DMS 273 treated with DMSO at 0.1 percent for 48 hours (cell line): ENCODE results near the gene HNRNPUL2.
"Not testable (repeated sequence)": the region's sequence is repeated elsewhere in the genome, so short reads cannot be mapped to it uniquely, and the experiment has no call there.

ENCODE experiments used
- DNase-seq: peaks from one replicate; lab custom pipeline; 2025; lab: John Stamatoyannopoulos, UW

HNRNPUL2 gene

DNA sequence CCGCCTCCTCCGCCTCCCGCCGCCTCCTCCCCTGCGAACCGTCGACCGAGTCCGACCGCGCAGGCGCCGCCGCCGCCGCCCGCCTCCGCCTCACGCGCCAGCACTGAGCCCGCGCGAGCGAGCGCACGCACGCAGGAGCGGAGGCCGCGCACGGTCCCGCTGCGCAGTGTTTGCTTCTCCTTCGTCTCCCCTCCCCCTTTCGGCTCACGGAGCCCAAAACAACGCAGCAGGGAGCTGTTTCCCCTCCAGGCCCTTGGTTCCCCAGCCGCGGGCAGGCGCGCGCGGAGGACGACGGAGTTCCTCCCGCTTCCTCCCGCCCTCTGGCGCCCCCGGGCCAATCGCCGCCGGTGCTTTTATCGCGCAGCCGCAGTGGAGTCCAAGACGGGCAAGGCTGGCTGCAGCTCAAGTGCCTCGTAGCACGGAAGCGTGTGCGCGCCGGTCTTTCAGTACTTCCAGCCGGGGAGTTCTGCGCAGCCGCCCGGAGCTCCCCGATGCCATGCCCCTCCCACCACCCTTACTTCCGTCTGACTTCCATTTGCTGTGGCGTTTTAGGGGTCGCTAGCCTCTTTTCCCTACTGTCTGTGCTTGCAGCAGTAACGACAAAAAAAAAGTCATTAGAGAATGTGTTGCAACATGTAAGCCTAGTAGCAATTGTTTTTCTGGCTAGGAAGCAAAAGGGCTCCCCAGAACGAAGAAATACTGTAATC lies at the start of gene HNRNPUL2:
HNRNPUL2 (minus strand) TSS at position 293 of the 707 bp plus-strand sequence. CDS start 301 bp downstream, outside the sequence.
- peak; percentile 94 for DNase-seq

DNA sequence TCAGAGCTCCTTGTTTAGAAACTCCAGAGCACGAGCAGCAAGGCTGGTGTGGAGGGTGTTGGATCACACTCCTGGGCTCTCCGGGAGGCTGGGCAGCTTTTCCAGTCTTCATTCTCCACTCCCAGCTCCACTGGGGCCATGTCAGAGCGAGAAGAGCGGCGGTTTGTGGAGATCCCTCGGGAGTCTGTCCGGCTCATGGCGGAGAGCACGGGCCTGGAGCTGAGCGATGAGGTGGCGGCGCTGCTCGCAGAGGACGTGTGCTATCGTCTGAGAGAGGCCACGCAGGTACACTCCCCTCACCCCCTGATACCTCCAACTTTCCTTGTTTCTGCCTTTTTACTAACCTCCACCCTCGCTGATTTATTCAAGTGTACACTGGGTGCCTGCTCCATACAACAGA lies 48.4 kb upstream of the HNRNPUL2 start:
- no peak for DNase-seq

DNA sequence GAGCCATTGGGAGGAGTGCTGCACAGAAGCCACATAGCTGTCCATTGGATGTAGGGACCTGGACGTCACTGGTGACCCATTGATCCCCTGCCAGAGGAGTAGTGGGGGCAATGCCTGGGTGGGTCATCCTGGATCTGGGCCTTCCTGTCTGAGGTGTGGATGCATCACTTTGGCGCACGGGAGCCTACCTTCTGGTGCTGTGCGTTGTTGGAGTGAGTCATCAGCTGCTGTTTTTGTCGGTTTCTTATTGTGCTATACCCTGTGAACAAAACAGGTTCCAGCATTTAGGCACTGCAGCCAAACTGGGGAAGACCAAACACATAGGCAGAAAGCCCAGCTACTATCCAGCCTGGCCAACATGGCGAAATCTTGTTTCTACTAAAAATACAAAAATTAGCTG lies 47.1 kb upstream of the HNRNPUL2 start:
- DNase-seq = no peak

DNA sequence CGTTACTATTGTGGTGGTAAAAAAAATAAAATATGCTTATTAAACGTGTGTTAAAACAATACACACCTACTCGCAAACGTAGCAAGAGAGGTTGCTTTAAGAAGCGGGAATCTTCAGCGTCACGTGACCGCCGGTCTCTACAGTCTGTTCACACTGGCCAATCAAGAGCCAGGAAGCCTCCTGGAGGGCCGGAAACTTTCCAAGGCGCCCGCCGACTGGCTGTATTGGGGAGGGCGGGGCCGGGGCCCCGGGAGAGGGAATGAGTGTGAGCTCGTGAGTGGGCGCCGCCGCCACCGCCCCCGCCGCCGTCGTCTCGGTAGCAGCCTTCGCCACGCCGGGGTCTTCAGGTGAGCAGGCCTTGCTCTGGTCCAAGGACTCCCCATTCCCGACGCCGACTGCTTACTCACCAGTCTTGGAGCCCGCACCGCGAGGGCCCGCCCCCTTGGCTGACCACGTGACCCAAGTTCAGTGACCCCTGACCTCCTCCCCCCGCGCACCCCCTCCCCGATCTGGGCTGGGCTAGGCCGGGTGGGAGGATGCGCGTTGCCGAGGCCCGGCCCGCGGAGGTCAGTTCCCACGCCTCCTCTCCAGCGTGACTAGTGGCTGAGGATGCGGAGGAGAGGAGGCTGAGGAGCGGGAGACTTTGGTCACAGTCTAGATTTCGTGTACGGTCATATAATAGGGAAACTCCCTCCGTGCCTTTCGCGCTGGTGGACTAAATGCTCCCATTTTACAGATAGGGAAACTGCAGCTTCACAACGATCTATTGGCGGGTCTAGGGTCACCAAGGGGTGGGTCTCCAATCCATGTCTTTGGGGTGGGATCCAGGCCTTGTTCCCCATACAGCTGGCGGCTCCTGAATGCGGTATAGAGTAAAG lies 44.1 kb upstream of the HNRNPUL2 start, which contains the start of gene TAF6L:
TAF6L (plus strand) TSS at position 253 of the 878 bp plus-strand sequence. CDS start 4,388 bp downstream, outside the sequence.
- DNase-seq = peak; percentile 91

DNA sequence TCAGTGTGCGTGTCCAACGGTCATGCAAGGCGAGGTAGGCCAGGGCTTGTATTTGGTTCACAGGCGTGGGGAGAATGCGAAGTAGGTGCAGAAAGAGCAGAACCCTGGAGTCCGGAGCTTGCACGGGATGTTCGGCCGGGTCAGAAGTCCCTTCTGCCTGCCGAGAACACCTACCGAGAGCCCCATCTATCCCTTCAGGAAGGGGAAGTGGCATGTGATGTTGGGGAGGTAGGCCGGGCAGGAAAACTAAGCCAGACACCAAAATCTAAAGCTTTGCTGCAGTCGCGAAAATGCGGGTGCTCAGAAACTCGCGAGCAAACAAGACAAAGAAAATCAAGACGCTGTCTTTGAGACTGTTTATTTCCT lies 43.5 kb upstream of the HNRNPUL2 start:
- no peak for DNase-seq

DNA sequence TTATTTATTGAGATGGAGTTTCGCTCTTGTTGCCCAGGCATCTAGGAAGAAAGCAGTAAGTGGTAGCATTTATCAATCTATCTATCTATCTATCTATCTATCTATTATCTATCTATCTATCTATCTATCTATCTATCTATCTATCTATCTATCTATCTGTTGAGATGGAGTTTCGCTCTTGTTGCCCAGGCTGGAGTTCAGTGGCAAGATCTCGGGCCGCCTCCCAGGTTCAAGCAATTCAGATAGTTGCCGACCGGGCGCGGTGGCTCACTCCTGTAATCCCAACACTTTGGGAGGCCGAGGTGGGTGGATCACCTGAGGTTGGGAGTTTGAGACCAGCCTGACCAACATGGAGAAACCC lies 33.6 kb upstream of the HNRNPUL2 start:
- not testable (repeated sequence) for DNase-seq

DNA sequence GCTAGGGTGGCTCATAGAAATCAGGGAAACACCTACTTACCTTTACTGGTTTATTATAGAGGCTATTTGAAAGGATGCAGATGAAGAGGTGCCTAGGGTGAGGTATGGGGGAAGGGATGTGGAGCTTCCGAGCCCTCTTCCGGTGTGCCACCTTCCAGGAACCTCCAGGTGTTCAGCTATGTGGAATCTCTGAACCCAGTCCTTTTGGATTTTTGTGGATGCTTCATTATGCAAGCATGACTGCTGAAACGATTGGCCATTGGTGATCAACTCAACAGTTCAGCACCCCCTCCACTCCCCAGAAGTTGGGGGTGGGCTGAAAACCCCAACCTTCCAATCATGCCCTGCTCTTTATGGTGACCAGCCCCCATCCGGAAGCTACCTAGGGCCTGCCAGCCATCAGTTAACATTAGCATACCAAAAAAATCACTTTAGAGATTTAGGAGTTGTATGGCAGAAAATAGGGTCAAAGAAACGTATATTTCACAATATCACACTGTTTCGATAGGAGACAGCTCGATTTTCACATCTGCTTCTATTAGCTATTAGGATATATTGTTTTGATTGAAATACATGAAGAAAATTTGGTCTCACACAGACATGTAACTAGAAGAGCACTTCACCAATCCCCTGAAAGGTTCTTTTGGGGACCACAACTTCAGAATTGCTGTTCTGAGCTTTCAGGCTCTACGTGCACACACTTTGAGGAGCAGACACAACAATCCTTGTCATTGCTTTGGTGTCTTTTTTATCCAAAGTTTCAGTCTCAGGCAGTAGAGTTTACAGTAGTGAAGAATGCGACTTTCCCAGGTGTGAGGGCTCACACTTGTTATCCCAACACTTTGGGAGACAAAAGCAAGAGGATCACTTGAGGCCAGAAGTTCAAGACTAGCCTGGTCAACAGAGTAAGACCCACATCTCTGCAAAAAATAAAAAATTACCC lies 30.9 kb upstream of the HNRNPUL2 start:
- no peak for DNase-seq

DNA sequence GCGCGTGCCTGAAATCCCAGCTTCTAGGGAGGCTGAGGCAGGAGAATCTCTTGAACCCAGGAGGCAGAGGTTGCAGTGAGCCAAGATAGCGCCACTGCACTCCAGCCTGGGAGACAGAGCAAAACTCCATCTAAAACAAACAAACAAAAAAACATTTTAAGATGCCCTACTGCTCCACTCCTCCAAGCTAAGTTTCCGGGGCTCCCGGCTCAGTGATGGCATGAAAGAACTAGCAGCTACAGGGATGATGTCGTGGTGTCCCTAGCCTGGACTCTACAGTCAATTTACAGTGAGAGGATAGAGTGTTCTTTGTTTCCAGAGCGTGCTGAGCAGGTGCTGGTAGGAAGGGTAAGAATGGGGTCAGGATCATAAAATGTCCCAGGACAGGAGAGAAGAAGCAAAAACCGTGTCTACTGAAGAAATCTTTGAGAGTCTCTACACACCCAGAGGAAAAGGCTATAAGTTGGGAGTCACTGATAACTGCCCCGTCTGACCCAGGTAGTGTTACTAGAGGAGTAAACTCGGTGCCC lies 27.9 kb upstream of the HNRNPUL2 start:
- DNase-seq = no peak

DNA sequence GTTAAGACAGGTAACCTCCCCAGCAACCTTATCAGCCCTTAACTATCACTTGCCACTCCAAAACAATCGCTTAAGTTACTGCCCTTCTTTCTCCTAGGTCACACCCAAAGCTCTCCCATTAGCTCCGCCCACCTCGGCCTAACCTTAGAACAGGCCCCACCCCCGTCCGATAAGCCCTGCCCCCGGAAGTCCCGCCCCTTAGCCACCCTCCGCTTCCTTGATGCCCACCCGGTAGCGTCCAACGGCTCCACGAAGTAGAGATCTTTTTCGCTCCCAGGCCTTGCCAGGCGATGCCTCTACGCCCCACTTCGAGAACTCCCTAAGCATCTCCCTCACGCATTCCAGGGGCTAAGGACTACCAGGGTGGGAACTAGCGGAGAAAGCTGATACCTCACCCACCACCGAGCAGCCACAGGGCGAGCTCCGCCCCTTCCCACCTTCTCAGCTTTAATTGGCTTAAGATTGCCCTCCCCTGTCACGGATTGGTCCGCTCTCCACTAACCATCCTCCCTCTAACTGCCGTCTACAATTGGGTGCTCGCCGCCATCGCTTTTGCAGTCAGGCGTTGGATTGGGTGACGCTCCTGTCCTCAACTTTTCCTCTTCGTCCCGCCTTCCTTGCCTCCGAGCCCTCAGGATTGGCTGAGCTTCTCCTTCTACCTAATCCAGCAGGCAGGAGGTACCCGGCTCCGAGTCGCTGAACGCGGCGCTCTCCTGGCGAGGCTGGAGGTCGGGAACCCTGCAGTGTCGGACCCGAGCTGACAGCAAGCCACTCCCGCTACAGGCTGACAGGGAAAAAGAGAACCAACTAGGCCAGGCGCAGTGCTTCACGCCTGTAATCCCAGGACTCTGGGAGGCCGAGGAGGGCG lies 26.7 kb upstream of the HNRNPUL2 start, which contains the start of gene ZBTB3:
ZBTB3 (minus strand) TSS at position 425 of the 868 bp plus-strand sequence. CDS start 496 bp downstream, outside the sequence.
- DNase-seq = peak; percentile 98

DNA sequence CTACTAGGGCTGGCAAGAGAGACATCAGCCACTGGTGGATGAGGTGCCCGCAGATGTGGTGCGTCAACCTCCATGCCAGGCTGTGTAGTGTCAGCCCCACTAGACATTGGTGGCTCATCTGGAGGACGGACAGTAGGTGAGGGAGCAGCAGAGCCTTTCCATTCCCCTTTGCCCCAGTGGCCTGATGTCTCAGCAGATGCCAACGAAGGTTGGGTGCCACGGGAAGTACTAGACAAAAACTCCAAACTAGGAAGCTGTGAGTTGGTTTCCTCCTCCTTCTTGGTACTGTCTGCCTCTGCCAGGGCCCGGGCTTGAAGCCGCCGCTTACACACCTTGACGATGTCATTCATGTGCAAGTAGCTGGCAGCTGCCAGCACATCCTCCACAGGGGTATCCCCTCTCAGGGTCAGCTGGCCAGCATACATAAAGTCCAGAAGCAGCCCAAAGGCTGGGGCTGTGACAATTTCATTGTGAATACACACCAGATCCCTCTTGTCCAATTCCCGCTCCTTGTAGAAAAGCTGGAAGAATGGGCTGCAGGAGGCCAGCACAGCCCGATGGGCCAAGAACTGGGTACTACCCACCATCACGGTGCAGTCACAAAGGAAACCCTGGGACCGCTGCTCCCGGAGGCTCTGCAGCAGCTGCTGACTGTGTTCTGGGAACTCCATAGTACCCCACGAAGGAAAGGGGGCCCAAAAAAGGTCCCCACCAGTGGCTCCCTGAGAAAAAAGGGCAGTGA lies 25.9 kb upstream of the HNRNPUL2 start:
- no peak for DNase-seq

DNA sequence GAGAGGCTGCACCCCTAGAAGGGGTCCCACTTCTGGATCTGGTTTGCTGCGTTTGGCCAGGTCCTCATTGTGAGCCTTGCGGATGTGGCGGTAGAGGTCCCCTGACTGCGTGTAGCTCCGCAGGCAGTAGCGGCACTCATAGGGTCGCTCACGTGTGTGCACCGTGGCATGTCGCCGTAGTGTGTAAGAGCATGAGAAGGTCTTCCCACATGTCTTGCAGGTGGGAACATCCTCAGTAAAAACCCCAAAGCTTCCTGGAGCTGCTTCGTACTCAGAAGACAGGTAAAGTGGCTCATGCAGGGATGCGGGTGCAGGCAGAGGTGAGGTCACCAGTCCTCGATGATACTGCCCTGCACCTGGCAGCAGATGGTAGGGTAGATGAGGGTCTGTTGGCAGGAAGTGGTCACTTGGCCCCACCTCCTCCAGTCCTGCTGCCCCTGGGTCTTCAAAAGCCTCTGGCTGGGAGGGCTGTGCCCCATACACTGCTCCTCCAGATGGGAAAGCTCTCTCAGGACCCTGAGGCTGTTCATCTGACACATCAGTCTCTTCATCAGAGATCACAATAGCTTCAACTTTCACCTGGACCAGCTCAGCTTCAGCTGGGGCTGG lies 25.0 kb upstream of the HNRNPUL2 start:
- no peak for DNase-seq

DNA sequence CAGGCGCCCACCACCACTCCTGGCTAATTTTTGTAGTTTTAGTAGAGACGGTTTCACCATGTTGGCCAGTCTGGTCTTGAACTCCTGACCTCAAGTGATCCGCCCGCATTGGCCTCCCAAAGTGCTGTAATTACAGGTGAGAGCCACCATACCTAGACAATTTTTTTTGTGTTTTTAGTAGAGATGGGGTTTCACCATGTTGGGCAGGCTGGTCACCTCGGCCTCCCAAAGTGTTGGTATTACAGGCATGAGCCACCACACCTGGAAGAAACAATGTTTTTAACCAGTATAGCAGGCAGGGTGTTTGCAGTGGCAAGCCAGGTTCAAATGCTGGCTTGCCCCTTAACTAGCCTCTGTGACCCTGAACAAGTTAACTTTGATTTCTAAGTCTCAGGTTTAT lies 22.7 kb upstream of the HNRNPUL2 start:
- not testable (repeated sequence) for DNase-seq

DNA sequence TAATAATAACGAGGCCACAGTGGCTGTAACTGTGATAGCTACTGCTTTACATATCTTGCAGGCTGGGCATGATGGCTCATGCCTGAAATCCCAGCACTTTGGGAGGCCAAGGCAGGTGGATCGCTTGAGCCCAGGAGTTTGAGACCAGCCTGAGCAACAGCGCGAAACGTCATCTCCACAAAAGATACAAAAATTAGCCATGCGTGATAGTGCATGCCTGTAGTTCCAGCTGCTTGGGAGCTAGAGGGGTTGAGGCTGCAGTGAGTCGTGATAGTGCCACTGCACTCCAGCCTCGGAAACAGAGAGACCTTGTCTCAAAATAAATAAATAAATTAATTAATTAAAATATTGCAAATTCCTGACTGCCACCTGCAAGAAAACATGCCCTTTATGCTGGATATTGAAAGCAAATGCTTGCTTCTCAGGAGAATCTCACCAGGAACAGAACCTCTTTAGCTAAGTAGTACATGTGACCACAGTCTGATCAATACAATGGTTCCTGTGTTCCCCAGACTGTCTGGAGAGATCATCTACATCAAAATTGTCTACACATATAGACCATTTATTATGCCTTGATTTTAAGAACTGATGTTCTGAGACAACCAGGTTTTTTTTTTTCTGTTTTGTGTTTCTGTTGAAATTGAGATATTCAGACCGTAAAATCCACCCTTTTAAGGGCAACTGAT lies 20.4 kb upstream of the HNRNPUL2 start:
- DNase-seq = no peak

DNA sequence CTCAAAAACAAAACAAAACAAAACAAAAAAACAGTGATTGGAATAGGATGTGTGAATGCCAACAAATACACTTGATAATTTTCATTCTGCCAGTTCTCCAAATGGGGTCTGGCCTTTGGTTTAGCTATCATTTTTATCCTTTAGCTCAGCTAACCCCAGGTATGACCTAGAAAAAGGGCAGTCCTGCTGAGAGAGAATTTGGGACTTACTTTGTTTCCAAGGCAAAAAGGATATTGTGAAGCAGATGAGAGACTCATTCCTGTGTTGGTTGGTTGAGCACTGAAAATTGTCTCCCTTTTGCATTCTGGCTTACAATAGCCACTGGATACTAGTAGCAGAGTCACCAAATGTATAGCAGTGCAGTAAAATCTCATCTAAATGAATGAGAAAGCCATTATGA lies 9.9 kb upstream of the HNRNPUL2 start:
- no peak for DNase-seq

DNA sequence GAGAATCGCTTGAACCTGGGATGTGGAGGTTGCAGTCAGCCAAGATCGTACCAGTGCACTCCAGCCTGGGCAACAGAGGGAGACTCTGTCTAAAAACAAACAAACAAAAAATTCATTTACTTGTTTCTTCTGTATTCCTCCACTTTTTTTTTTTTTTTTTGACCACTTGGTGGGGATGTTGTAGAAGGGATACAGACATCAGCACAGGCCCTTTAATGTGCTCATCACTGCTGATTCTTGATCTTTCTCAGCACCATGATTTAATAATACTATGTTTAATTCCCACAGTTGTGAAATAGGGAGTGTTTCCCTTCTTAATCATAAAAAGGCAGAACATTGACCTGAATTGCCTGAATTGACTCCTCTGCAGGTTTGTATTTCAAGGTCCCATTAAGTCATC lies 5.6 kb upstream of the HNRNPUL2 start:
- DNase-seq = no peak

DNA sequence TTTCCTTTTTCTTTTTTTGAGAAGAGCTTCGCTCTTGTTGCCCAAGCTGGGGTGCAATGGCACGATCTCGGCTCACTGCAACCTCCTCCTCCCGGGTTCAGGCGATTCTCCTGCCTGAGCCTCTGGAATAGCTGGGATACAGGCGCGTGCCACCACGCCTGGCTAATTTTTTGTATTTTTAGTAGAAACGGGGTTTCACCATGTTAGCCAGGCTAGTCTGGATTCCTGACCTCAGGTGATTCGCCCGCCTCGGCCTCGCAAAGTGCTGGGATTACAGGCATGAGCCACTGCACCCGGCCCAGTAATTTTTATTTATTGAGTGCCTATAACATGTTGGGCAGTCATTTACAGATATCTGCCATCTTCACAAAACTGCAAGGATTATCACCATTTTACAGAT lies 2.8 kb upstream of the HNRNPUL2 start:
- DNase-seq = not testable (repeated sequence)

DNA sequence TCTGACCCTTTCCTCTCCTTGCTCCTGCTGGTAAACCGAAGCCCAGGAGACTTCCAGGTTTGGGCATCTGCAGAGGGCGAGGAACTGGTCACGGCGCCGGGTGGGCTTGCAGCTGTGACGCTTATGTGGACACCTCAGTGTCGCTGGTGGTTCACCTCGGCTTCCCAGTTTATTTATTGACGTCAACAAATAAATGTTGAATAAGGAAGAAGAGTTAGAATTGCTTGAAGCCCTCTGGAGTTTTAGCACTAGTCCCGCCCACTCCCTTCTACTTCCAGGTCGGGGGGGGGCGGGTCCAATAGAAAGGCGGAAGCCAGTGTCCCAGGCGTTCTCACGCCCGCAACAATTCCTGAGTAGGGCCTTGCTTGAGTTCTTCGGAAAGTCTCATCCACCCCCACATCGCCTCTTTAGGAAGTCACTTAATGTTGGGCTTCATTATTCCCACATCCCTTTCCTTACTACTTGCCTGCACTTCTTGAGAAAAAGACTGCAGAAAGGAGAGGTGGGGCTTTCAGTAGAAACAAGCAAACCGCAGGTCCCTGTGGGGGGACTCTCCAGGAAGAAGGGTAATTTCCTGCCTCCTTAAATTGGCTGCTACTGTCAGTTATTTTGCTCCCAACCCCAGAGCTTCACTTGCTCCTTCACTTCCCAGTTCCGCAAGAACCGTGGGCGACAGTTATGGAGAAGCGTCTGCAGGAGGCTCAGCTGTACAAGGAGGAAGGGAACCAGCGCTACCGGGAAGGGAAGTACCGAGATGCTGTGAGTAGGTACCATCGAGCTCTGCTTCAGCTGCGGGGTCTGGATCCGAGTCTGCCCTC lies 1.1 kb upstream of the HNRNPUL2 start, which contains the start of gene TTC9C:
TTC9C (plus strand) TSS at position 316 of the 818 bp plus-strand sequence; CDS start at position 679, 363 bp downstream.
- DNase-seq = peak; percentile 45

DNA sequence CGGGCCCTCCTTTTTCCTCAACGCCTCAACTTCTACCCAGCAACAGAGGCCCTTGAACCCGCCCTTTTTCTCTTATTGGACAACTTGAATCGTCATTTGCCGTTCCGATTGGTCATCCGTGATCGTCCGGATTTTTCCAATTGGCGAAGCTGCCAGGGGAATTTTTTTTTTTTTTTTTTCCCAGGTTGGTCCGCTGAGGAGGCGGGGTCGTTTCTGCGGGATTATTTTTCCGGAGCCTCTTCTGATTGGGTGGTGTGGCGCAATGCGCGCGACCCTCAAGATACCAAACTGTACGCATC lies 564 bp upstream of the HNRNPUL2 start:
- peak; percentile 91 for DNase-seq
